Measurements from ENCODE around the gene METTL17. TPM values are rescaled to one million over a fixed set of nuclear protein-coding genes. Genes with fewer than 3 reads are reported as not detected.

Gene METTL17
- total and polyA plus RNA-seq, 2 of the 8 experiments (the other 6 are each of a cell fraction or from before 2014, with no cell fraction given) = 73.8 to 138 TPM

DNA sequence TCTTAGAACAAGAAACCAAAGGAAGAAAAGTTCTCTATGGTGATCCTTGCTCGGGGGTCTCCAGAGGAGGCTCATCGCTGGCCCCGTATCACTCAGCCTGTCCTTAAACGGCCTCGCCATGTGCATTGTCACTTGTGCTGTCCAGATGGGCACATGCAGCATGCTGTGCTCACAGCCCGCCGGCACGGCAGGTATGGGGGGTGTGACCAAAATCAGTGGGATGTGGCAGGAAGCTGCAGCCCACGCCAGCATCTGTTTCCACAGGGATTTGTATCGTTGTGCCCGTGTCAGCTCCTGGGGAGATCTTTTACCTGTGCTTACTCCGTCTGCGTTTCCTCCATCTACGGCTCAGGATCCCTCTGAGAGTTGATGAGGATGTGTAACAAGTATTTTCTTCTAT, 6.7 kb downstream of the METTL17 start (continued):
- TF ChIP-seq TAF7 (optimal IDR thresholded peaks at IDR 0.05; ENCODE audit: borderline replicate concordance, low read depth, low read length) (no peak), BACH1 (IDR thresholded peaks at IDR 0.05; ENCODE audit: low read length) (no peak), RFX5 (IDR thresholded peaks at IDR 0.05; ENCODE audit: borderline replicate concordance, low read depth, low read length) (no peak)
